ENCODE data around the gene AKAP6. TPM values are rescaled to one million over a fixed set of nuclear protein-coding genes. Genes with fewer than 3 reads are reported as not detected.

The AKAP6 gene
- total RNA-seq, 1 experiment from 2014 or later, result 1.9 TPM

- RAD21 ChIA-PET (ENCODE audit: low non-redundant PET in 1 of 2, low total read pairs in 2 of 2, uncharacterized antibody in 2 of 2, unreplicated experiment in 2 of 2), result no interaction called here
- TF ChIP-seq POLR2AphosphoS5 (IDR thresholded peaks at IDR 0.05; ENCODE audit: low read depth, low read length) (no peak), ZNF274 (IDR thresholded peaks at IDR 0.05; ENCODE audit: low read depth, low read length) (no peak), ELF1 (IDR thresholded peaks at IDR 0.05; ENCODE audit: borderline replicate concordance, low read depth) (no peak), JUND (IDR thresholded peaks at IDR 0.05) (no peak)
- no peak for ATAC-seq
- H2AFZ ChIP-seq (ENCODE audit: low read depth, low read length, poor library complexity, severe bottlenecking), result no peak overlapping the region
- H3K27ac ChIP-seq (ENCODE audit: low read depth, low read length), result no peak overlapping the region
- BruUV-seq (replicated peaks), result no TSS peak
- DNase-seq (ENCODE audit: low read depth, low spot score), result no peak
- no peaks in the 10 kb centered on the region for H3K4me1 ChIP-seq (ENCODE audit: control insufficient read depth in 1 of 2, insufficient read depth in 2 of 2, low read length in 2 of 2)
- no peaks in the 10 kb centered on the region for H3K9me2 ChIP-seq (ENCODE audit: insufficient read depth)
- POLR2A ChIA-PET, result no interaction called here
- no peak overlapping the region for H3K4me3 ChIP-seq (replicated peaks in 1 of 2; ENCODE audit: low read depth in 1 of 2, low read length in 2 of 2)
- H3K9me3 ChIP-seq (ENCODE audit: control insufficient read depth in 1 of 2, insufficient read depth in 1 of 2, low read depth in 1 of 2, low read length in 2 of 2), result no peaks in the 10 kb centered on the region
- intact Hi-C loops (cut with micrococcal nuclease), result no loop called here
- CTCF ChIA-PET, result no interaction called here
- no peak overlapping the region for H3K4me2 ChIP-seq (ENCODE audit: low read length)
- peaks cover 38% of the 10 kb centered on the region for H3K27me3 ChIP-seq (ENCODE audit: insufficient read depth, low read length)
- H4K20me1 ChIP-seq (ENCODE audit: insufficient read depth), result no peaks in the 10 kb centered on the region
- no peaks in the 10 kb centered on the region for H3K79me2 ChIP-seq (ENCODE audit: insufficient read depth, low read length)
- H3K9ac ChIP-seq (ENCODE audit: low read length), result no peak overlapping the region
- no peaks in the 10 kb centered on the region for H3K36me3 ChIP-seq (ENCODE audit: control insufficient read depth in 1 of 2, insufficient read depth in 2 of 2, low read length in 2 of 2)
These were observed 280.3 kb downstream of the AKAP6 start for GRCh38 chr14:32609388-32609787.

- no peaks in the 10 kb centered on the region for H3K36me3 ChIP-seq (ENCODE audit: control insufficient read depth in 1 of 2, insufficient read depth in 2 of 2, low read length in 2 of 2)
- H3K9ac ChIP-seq (ENCODE audit: low read length), result no peak overlapping the region
- H3K9me2 ChIP-seq (ENCODE audit: insufficient read depth), result no peaks in the 10 kb centered on the region
- no peak overlapping the region for H3K4me3 ChIP-seq (replicated peaks in 1 of 2; ENCODE audit: low read depth in 1 of 2, low read length in 2 of 2)
- intact Hi-C loops (cut with micrococcal nuclease), result no loop called here
- CTCF ChIA-PET, result no interaction called here
- DNase-seq (ENCODE audit: low read depth, low spot score) (no peak), ATAC-seq (no peak)
- no peak overlapping the region for H2AFZ ChIP-seq (ENCODE audit: low read depth, low read length, poor library complexity, severe bottlenecking)
- no TSS peak for BruUV-seq (replicated peaks)
- H3K4me1 ChIP-seq (ENCODE audit: control insufficient read depth in 1 of 2, insufficient read depth in 2 of 2, low read length in 2 of 2), result no peaks in the 10 kb centered on the region
- POLR2A ChIA-PET, result no interaction called here
- no peaks in the 10 kb centered on the region for H3K79me2 ChIP-seq (ENCODE audit: insufficient read depth, low read length)
- no peak overlapping the region for H3K4me2 ChIP-seq (ENCODE audit: low read length)
- H4K20me1 ChIP-seq (ENCODE audit: insufficient read depth), result no peaks in the 10 kb centered on the region
- H3K27me3 ChIP-seq (ENCODE audit: insufficient read depth, low read length), result peaks cover 38% of the 10 kb centered on the region
- no peak overlapping the region for H3K27ac ChIP-seq (ENCODE audit: low read depth, low read length)
- H3K9me3 ChIP-seq (ENCODE audit: control insufficient read depth in 1 of 2, insufficient read depth in 1 of 2, low read depth in 1 of 2, low read length in 2 of 2), result no peaks in the 10 kb centered on the region
- RAD21 ChIA-PET (ENCODE audit: low non-redundant PET in 1 of 2, low total read pairs in 2 of 2, uncharacterized antibody in 2 of 2, unreplicated experiment in 2 of 2), result no interaction called here
- TF ChIP-seq JUND (IDR thresholded peaks at IDR 0.05) (no peak), POLR2AphosphoS5 (IDR thresholded peaks at IDR 0.05; ENCODE audit: low read depth, low read length) (no peak), ELF1 (IDR thresholded peaks at IDR 0.05; ENCODE audit: borderline replicate concordance, low read depth) (no peak), EZH2phosphoT487 (IDR thresholded peaks at IDR 0.05; ENCODE audit: borderline replicate concordance) (no peak), RAD21 (IDR thresholded peaks at IDR 0.05; ENCODE audit: low read depth) (no peak), ZFX (IDR thresholded peaks at IDR 0.05) (no peak), ZBTB33 (IDR thresholded peaks at IDR 0.05; ENCODE audit: extremely low read depth, insufficient replicate concordance, low read length) (no peak), REST (IDR thresholded peaks at IDR 0.05; ENCODE audit: low read depth) (no peak)
These were observed 282.7 kb downstream of the AKAP6 start for GRCh38 chr14:32611752-32612151.
